ENCODE results near the gene LAT. TPM values are rescaled to one million over a fixed set of nuclear protein-coding genes. Genes with fewer than 3 reads are reported as not detected.

LAT gene
- total and polyA plus RNA-seq, 2 of the 4 experiments (the other 2 are of a cell fraction): 0.18 to 7.4 TPM

DNA sequence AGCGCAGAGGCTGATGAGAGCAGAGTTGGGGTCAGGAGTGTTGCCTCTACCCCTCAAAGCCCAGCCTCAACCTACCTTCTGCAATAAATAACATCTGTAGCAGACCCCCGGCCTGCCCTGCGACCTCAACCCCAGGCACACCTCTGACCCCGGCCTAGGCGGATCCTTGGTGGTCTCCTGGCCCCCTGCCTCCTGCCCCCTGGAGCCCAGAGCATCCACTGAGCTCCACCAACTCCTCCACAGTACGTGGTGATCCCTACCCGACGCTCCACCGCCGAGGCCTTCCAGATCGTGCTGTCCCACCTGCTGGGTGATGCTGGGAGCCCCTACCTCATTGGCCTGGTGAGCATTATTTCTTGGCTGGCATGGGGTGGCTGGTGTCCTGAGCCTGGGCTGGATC, 1.9 kb upstream of the LAT start:
- Histone ChIP-seq H3K4me2 (ENCODE audit: low read depth, low read length) (no peak overlapping the region), H3K9me1 (ENCODE audit: insufficient read depth, low read length) (no peaks in the 10 kb centered on the region), H2BK20ac (ENCODE audit: low read depth, low read length) (no peak overlapping the region), H4K20me1 (ENCODE audit: insufficient read depth, low read length) (no peaks in the 10 kb centered on the region), H3K9me3 (ENCODE audit: control insufficient read depth, insufficient read depth, low read length) (peaks cover 5% of the 10 kb centered on the region), H4K91ac (ENCODE audit: insufficient read depth, low read depth, low read length) (no peak overlapping the region), H2BK5ac (ENCODE audit: low read depth, low read length, poor library complexity, severe bottlenecking) (no peak overlapping the region), H2AK9ac (replicated peaks; ENCODE audit: low read depth, low read length, poor library complexity) (no peak overlapping the region), H3K4me3 (ENCODE audit: insufficient read depth, low read depth, low read length) (no peak overlapping the region), H3K79me1 (ENCODE audit: low read depth in 1 of 2, low read length in 2 of 2) (peaks cover under 1 to 21% of the 10 kb centered on the region in 2 experiments; a peak in 3 of 4 replicates), H3K18ac (ENCODE audit: low read depth, low read length) (no peak overlapping the region), H3K27me3 (ENCODE audit: control insufficient read depth, insufficient read depth, low read length) (no peaks in the 10 kb centered on the region), H3K36me3 (ENCODE audit: control insufficient read depth, insufficient read depth, low read length) (peaks cover 67% of the 10 kb centered on the region), H3K4ac (ENCODE audit: low read depth, low read length) (no peak overlapping the region), H4K8ac (ENCODE audit: low read depth in 2 of 2, low read length in 2 of 2) (no peak overlapping the region), H3K9ac (ENCODE audit: low read depth, low read length) (no peak overlapping the region), H3K27ac (ENCODE audit: insufficient read depth, low read length) (no peak overlapping the region), H2BK15ac (ENCODE audit: low read depth, low read length) (no peak overlapping the region), H2AK5ac (ENCODE audit: low read depth, low read length) (no peak overlapping the region), H2BK120ac (ENCODE audit: low read depth, low read length) (no peak overlapping the region), H3K56ac (ENCODE audit: extremely low read depth, insufficient read depth, low read length) (no peak overlapping the region), H3K14ac (replicated peaks; ENCODE audit: low read depth, low read length) (no peak overlapping the region), H3K23ac (ENCODE audit: low read depth, low read length) (no peak overlapping the region), H4K5ac (ENCODE audit: low read depth, low read length) (no peak overlapping the region), H2AFZ (replicated peaks; ENCODE audit: low read length, poor library complexity) (no peak overlapping the region), H3K4me1 (ENCODE audit: control insufficient read depth, insufficient read depth, low read length) (no peaks in the 10 kb centered on the region)
- dilution Hi-C loops (cut with HindIII; ENCODE audit: low sequenced_read_pairs, unreplicated experiment) (no loop called here), intact Hi-C loops (cut with micrococcal nuclease) (no loop called here), in situ Hi-C loops (cut with MboI; ENCODE audit: low sequenced_read_pairs) (no loop called here)
- BruUV-seq (replicated peaks): no TSS peak
- DNase-seq (no peak), ATAC-seq (ENCODE audit: low read depth) (no peak)
- POLR2A ChIA-PET (ENCODE audit: unreplicated experiment): no interaction called here
- WGBS, 2 experiments (ENCODE audit: extremely low coverage in 2 of 2, insufficient read length in 1 of 2): 69% methylated on average over 2 of the region's 11 CpGs; no CpG with 5 or more reads in 1 of the 2 experiments
- TF ChIP-seq MAZ (IDR thresholded peaks at IDR 0.05; ENCODE audit: borderline replicate concordance, low read depth, low read length) (no peak), MAFK (IDR thresholded peaks at IDR 0.05; ENCODE audit: low read depth, low read length) (no peak), RFX5 (IDR thresholded peaks at IDR 0.05; ENCODE audit: low read depth, low read length) (no peak), RAD21 (IDR thresholded peaks at IDR 0.05; ENCODE audit: low read length) (no peak), BHLHE40 (IDR thresholded peaks at IDR 0.05; ENCODE audit: low read depth, low read length) (no peak), CEBPB (IDR thresholded peaks at IDR 0.05; ENCODE audit: low read depth, low read length) (no peak), FOS (IDR thresholded peaks at IDR 0.05; ENCODE audit: low read depth, low read length) (no peak), POLR2A (IDR thresholded peaks at IDR 0.05; ENCODE audit: low read depth, low read length) (no peak), CHD1 (IDR thresholded peaks at IDR 0.05; ENCODE audit: low read depth, low read length) (no peak), SMC3 (IDR thresholded peaks at IDR 0.05; ENCODE audit: low read depth, low read length) (no peak)
- TF ChIP-seq, protein P1, sequence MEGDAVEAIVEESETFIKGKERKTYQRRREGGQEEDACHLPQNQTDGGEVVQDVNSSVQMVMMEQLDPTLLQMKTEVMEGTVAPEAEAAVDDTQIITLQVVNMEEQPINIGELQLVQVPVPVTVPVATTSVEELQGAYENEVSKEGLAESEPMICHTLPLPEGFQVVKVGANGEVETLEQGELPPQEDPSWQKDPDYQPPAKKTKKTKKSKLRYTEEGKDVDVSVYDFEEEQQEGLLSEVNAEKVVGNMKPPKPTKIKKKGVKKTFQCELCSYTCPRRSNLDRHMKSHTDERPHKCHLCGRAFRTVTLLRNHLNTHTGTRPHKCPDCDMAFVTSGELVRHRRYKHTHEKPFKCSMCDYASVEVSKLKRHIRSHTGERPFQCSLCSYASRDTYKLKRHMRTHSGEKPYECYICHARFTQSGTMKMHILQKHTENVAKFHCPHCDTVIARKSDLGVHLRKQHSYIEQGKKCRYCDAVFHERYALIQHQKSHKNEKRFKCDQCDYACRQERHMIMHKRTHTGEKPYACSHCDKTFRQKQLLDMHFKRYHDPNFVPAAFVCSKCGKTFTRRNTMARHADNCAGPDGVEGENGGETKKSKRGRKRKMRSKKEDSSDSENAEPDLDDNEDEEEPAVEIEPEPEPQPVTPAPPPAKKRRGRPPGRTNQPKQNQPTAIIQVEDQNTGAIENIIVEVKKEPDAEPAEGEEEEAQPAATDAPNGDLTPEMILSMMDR (conservative IDR thresholded peaks at IDR 0.05; ENCODE audit: low read depth, low read length): no peak
- CTCF ChIA-PET: no interaction called here
